ENCODE results near the gene AEBP1. TPM values are rescaled to one million over a fixed set of nuclear protein-coding genes. Genes with fewer than 3 reads are reported as not detected.

AEBP1 gene
- total and polyA plus RNA-seq, 2 experiments from 2014 or later: 15.1 to 42.0 TPM

DNA sequence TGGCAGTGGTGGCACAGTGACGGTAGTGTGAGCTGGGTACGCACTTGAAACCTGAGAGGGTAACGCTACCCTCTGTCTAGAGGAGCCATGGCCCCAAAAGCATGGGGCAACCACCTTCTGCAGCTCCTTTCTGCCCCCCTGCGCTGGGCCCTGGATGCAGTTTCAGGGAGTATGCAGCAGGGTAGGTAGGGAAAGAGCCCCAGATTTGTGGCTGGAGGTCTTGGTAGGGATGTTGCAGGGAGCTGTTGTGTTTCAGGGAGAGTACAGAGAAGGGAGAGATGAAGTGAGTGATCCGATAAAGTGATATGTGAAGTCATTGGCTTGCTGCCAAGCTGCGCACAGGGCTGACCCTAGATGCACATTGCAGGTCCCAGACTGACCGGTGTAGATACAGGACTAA lies 36.1 kb upstream of the AEBP1 start:
- no peak overlapping the region for H2AFZ ChIP-seq
- H3K27ac ChIP-seq (ENCODE audit: low read depth): no peak overlapping the region
- H3K4me1 ChIP-seq (ENCODE audit: insufficient read depth): peaks cover 27% of the 10 kb centered on the region
- no peaks in the 10 kb centered on the region for H3K36me3 ChIP-seq (ENCODE audit: insufficient read depth)
- peaks cover 5% of the 10 kb centered on the region; the same call in 1 of the 2 replicates for H3F3A ChIP-seq (replicated peaks; ENCODE audit: low read depth)
- H3K27ac Mint-ChIP-seq: no peak overlapping the region
- H3K4me1 Mint-ChIP-seq: peaks cover 29% of the 10 kb centered on the region
- H3K9me3 Mint-ChIP-seq: no peaks in the 10 kb centered on the region; the same call in 2 of the 3 replicates
- H4K20me1 ChIP-seq (replicated peaks; ENCODE audit: insufficient read depth): peaks cover 7% of the 10 kb centered on the region; the same call in 1 of the 2 replicates
- 0 out of 4 replicates have a peak, but pooled peaks of 1 of the 2 experiments have one; percentile 8 for TF ChIP-seq CTCF (conservative IDR thresholded peaks at IDR 0.05; ENCODE audit: low read depth in 2 of 2)
- TF ChIP-seq JUNB (IDR thresholded peaks at IDR 0.05; ENCODE audit: unreplicated experiment): no peak
- DNase-seq (ENCODE audit: low spot score) (no peak), ATAC-seq (no peak)
- H3K4me2 ChIP-seq: no peak overlapping the region
- H3K27me3 Mint-ChIP-seq (ENCODE audit: insufficient read depth, low read depth, poor library complexity): peaks cover 32% of the 10 kb centered on the region
- no peak overlapping the region for H3K4me3 ChIP-seq
- H3K27me3 ChIP-seq (ENCODE audit: insufficient read depth): peaks cover 28% of the 10 kb centered on the region
- H3K79me2 ChIP-seq (replicated peaks; ENCODE audit: insufficient read depth): no peaks in the 10 kb centered on the region
- no peak overlapping the region for H3K4me3 Mint-ChIP-seq
- H3K36me3 Mint-ChIP-seq (ENCODE audit: low read depth): peaks cover 13% of the 10 kb centered on the region
- no peaks in the 10 kb centered on the region for H3K9me2 ChIP-seq (ENCODE audit: insufficient read depth)

DNA sequence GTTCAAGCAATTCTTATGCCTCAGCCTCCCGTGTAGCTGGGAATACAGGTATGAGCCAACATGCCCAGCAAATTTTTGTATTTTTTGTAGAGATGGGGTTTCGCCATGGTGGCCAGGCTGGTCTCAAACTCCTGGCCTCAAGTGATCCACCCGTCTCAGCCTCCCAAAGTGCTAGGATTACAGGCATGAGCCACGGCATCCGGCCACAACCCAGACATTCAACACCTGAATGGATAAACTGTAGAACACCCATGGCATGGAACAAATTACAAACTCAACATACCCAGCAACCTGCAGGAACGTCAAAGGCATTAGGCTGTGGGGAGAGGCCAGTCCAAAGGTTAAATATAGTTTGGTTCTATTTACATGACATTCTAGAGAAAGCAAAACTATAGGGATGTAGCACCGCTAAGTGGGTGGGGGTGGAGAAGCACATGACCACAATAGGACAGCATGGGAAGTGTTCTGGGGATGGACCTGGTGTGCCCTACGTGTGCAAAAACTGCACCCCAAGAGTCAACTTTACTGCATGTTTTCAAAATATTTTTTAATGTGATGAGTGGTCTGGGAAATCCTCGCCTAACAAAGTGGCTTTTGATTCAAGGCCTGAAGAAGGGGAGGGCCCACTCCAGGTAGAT lies 32.3 kb upstream of the AEBP1 start:
- peaks cover 17% of the 10 kb centered on the region for H3K27me3 Mint-ChIP-seq (ENCODE audit: insufficient read depth, low read depth, poor library complexity)
- H2AFZ ChIP-seq: no peak overlapping the region
- H3K9me3 Mint-ChIP-seq: no peaks in the 10 kb centered on the region
- DNase-seq (ENCODE audit: low spot score): no peak
- H4K20me1 ChIP-seq (replicated peaks; ENCODE audit: insufficient read depth): no peaks in the 10 kb centered on the region; the same call in 1 of the 2 replicates
- no peak overlapping the region for H3K4me3 ChIP-seq
- no peak overlapping the region; the same call in 2 of the 3 replicates for H3K4me3 Mint-ChIP-seq
- no peaks in the 10 kb centered on the region; the same call in 1 of the 2 replicates for H3F3A ChIP-seq (replicated peaks; ENCODE audit: low read depth)
- ATAC-seq: no peak
- H3K36me3 ChIP-seq (ENCODE audit: insufficient read depth): no peaks in the 10 kb centered on the region
- no peak overlapping the region for H3K27ac ChIP-seq (ENCODE audit: low read depth)
- H3K9me2 ChIP-seq (ENCODE audit: insufficient read depth): no peaks in the 10 kb centered on the region
- no peaks in the 10 kb centered on the region for H3K79me2 ChIP-seq (replicated peaks; ENCODE audit: insufficient read depth)
- H3K36me3 Mint-ChIP-seq (ENCODE audit: low read depth): peaks cover 12% of the 10 kb centered on the region
- H3K4me1 ChIP-seq (ENCODE audit: insufficient read depth): no peaks in the 10 kb centered on the region
- H3K4me2 ChIP-seq: no peak overlapping the region
- peaks cover 28% of the 10 kb centered on the region for H3K27me3 ChIP-seq (ENCODE audit: insufficient read depth)
- no peak overlapping the region for H3K27ac Mint-ChIP-seq
- H3K4me1 Mint-ChIP-seq: peaks cover under 1% of the 10 kb centered on the region; the same call in 2 of the 3 replicates
- TF ChIP-seq EZH2 (IDR thresholded peaks at IDR 0.05; ENCODE audit: low read depth, unreplicated experiment) (no peak), CTCF (conservative IDR thresholded peaks at IDR 0.05; ENCODE audit: low read depth in 2 of 2) (no peak), EZH2phosphoT487 (IDR thresholded peaks at IDR 0.05; ENCODE audit: unreplicated experiment) (no peak), ZNF462 (CRISPR knock-in tag; IDR thresholded peaks at IDR 0.05) (no peak), POLR2AphosphoS5 (IDR thresholded peaks at IDR 0.05; ENCODE audit: low read depth) (no peak), NANOG (IDR thresholded peaks at IDR 0.05; ENCODE audit: borderline replicate concordance) (no peak)
